GM18505 (cell line): Measurements from ENCODE around the gene ZNF335.

Source experiments
- ATAC-seq: cut with Tn5 transposase; IDR thresholded peaks from one replicate; pipeline ENCODE4 v1.9.1; 2021; ENCODE audit not compliant: unreplicated experiment
- POLR2A ChIP-seq: IDR thresholded peaks from 4 replicates; pipeline ENCODE4 v1.6.1; 2011; ENCODE audit warnings: borderline replicate concordance; ENCODE audit not compliant: insufficient read depth, insufficient read length; ENCODE audit errors: extremely low read depth

The ZNF335 gene

GRCh38 chr20:45918182-45918737 is 53.7 kb downstream of the ZNF335 start:
- no peak for ATAC-seq
- no peak for TF ChIP-seq POLR2A

GRCh38 chr20:45917790-45918141 is 54.2 kb downstream of the ZNF335 start:
- no peak for ATAC-seq
- no peak for TF ChIP-seq POLR2A

- ATAC-seq = no peak
Measured at GRCh38 chr20:45913116-45913515, 58.9 kb downstream of the ZNF335 start.

GRCh38 chr20:45912344-45912682 is 59.7 kb downstream of the ZNF335 start:
- no peak for TF ChIP-seq POLR2A
- ATAC-seq = no peak

More at GRCh38 chr20:45913116-45913515, 58.9 kb downstream of the ZNF335 start:
- no peak for TF ChIP-seq POLR2A

- ATAC-seq = no peak
- no peak for TF ChIP-seq POLR2A
Measured at GRCh38 chr20:45911486-45912343, 60.3 kb downstream of the ZNF335 start, which contains the start of gene PLTP. Gene PLTP, minus strand, starts transcription at chr20:45912155. Its CDS starts 703 bp downstream, at chr20:45911452.

GRCh38 chr20:45910670-45911485 is 61.1 kb downstream of the ZNF335 start:
- peak; percentile 89 for ATAC-seq
- TF ChIP-seq POLR2A = peak; percentile 60

- ATAC-seq = no peak
- no peak for TF ChIP-seq POLR2A
Measured at GRCh38 chr20:45909817-45910669, 62.0 kb downstream of the ZNF335 start.

- no peak for ATAC-seq
- TF ChIP-seq POLR2A = no peak
Measured at GRCh38 chr20:45909336-45909808, 62.6 kb downstream of the ZNF335 start.

- ATAC-seq = no peak
- TF ChIP-seq POLR2A = no peak
Measured at GRCh38 chr20:45908084-45908483, 63.9 kb downstream of the ZNF335 start.

GRCh38 chr20:45907219-45907948 is 64.6 kb downstream of the ZNF335 start:
- ATAC-seq = no peak
- TF ChIP-seq POLR2A = no peak

GRCh38 chr20:45905505-45906079 is 66.4 kb downstream of the ZNF335 start:
- no peak for ATAC-seq
- no peak for TF ChIP-seq POLR2A
